CD14-positive monocyte (primary cell): Measurements from ENCODE around the gene CHRNG. TPM values are rescaled to one million over a fixed set of nuclear protein-coding genes. Genes with fewer than 3 reads are reported as not detected.

Experiments
- DNase-seq, 3 donors: peaks; one replicate each; pipeline ENCODE4 v3.0.0-alpha.2; 2011 to 2022
- H2AFZ ChIP-seq: 2 replicates; pipeline ENCODE4 v1.6.0; 2012; ENCODE audit warnings: mild to moderate bottlenecking, low read depth, low read length, inconsistent platforms; ENCODE audit not compliant: insufficient read depth, poor library complexity, severe bottlenecking
- H3K27ac ChIP-seq, 2 donors: 1 replicate in 1 of 2; 2 replicates in 1 of 2; pipeline ENCODE4 v1.5.1; 2012 to 2013; ENCODE audit warnings: low read length in 2 of 2, control low read depth in 1 of 2, inconsistent platforms in 1 of 2, low read depth in 1 of 2, mild to moderate bottlenecking in 1 of 2
- H3K27me3 ChIP-seq, 2 donors: one replicate each; pipeline versions ENCODE4 v1.6.0 to v1.6.1; 2011 to 2013; ENCODE audit warnings: low read length in 2 of 2; ENCODE audit not compliant: control insufficient read depth in 2 of 2, insufficient read depth in 2 of 2
- H3K36me3 ChIP-seq, 2 donors: replicated peaks in 1 of 2; 1 replicate in 1 of 2; 2 replicates in 1 of 2; pipeline versions ENCODE4 v1.5.1 to v1.6.1; 2012 to 2013; ENCODE audit warnings: low read length in 2 of 2, control low read depth in 1 of 2, inconsistent platforms in 1 of 2, mild to moderate bottlenecking in 1 of 2; ENCODE audit not compliant: insufficient read depth in 2 of 2, control insufficient read depth in 1 of 2
- H3K4me1 ChIP-seq, 2 donors: 1 replicate in 1 of 2; 2 replicates in 1 of 2; pipeline versions ENCODE4 v1.5.1 to v1.6.1; 2012 to 2013; ENCODE audit warnings: low read length in 2 of 2, control low read depth in 1 of 2, inconsistent platforms in 1 of 2, mild to moderate bottlenecking in 1 of 2, moderate library complexity in 1 of 2; ENCODE audit not compliant: insufficient read depth in 2 of 2, control insufficient read depth in 1 of 2
- H3K4me2 ChIP-seq: replicated peaks from 2 replicates; pipeline ENCODE3; 2012; ENCODE audit warnings: low read length, moderate library complexity, mild to moderate bottlenecking; ENCODE audit not compliant: poor library complexity, severe bottlenecking; ENCODE audit errors: extremely low read depth
- H3K4me3 ChIP-seq, 3 experiments: fragments of 200-600 bp in 1 of 3; sonication (generic) in 1 of 3; replicated peaks in 1 of 3; 1 replicate in 2 of 3; 2 replicates in 1 of 3; pipeline ENCODE4 v1.5.1; 2011 to 2013; ENCODE audit warnings: low read length in 3 of 3, mild to moderate bottlenecking in 3 of 3, control low read depth in 2 of 3, low read depth in 2 of 3, inconsistent platforms in 1 of 3, moderate library complexity in 1 of 3
- H3K79me2 ChIP-seq: 2 replicates; pipeline ENCODE4 v1.6.0; 2012; ENCODE audit warnings: mild to moderate bottlenecking, control low read depth, inconsistent platforms, low read length, moderate library complexity; ENCODE audit not compliant: insufficient read depth
- H3K9ac ChIP-seq: 2 replicates; pipeline ENCODE4 v1.6.0; 2017; ENCODE audit warnings: low read length, mild to moderate bottlenecking; ENCODE audit not compliant: insufficient read depth, poor library complexity, severe bottlenecking
- H3K9me3 ChIP-seq, 2 donors: replicated peaks in 1 of 2; 1 replicate in 1 of 2; 2 replicates in 1 of 2; pipeline versions ENCODE4 v1.5.1 to v1.6.1; 2012 to 2013; ENCODE audit warnings: low read length in 2 of 2, control low read depth in 1 of 2; ENCODE audit not compliant: control insufficient read depth in 1 of 2, insufficient read depth in 1 of 2
- H4K20me1 ChIP-seq: 2 replicates; pipeline ENCODE4 v1.6.0; 2012; ENCODE audit warnings: mild to moderate bottlenecking, low read length, control low read depth, moderate library complexity; ENCODE audit not compliant: insufficient read depth
- H3K27ac Mint-ChIP-seq, 7 donors: one replicate each; pipeline ENCODE4 v1.8.0; 2020; ENCODE audit warnings: mild to moderate bottlenecking in 7 of 7, mixed read lengths in 7 of 7, moderate library complexity in 6 of 7, inconsistent platforms in 2 of 7
- H3K27me3 Mint-ChIP-seq, 3 donors: one replicate each; pipeline ENCODE4 v1.8.0; 2021 to 2022; ENCODE audit warnings: low read depth in 3 of 3, mild to moderate bottlenecking in 3 of 3, mixed read lengths in 3 of 3, moderate library complexity in 3 of 3, inconsistent platforms in 1 of 3
- H3K36me3 Mint-ChIP-seq, 2 donors: one replicate each; pipeline ENCODE4 v1.8.0; 2020; ENCODE audit warnings: mixed read lengths in 2 of 2, inconsistent platforms in 1 of 2, mild to moderate bottlenecking in 1 of 2
- H3K4me1 Mint-ChIP-seq: one replicate; pipeline ENCODE4 v1.8.0; 2020; ENCODE audit warnings: mild to moderate bottlenecking, mixed read lengths
- H3K4me3 Mint-ChIP-seq, 2 donors: one replicate each; pipeline ENCODE4 v1.8.0; 2020; ENCODE audit warnings: mild to moderate bottlenecking in 2 of 2, mixed read lengths in 2 of 2, moderate library complexity in 1 of 2
- H3K9me3 Mint-ChIP-seq, 7 donors: one replicate each; pipeline ENCODE4 v1.8.0; 2020 to 2022; ENCODE audit warnings: mixed read lengths in 7 of 7, mild to moderate bottlenecking in 6 of 7, moderate library complexity in 6 of 7, inconsistent platforms in 2 of 7
- WGBS: methylation state at CpG from one replicate; pipeline ENCODE4 v1.1.5; 2013; ENCODE audit warnings: missing lambda C conversion rate; ENCODE audit not compliant: insufficient coverage; 5-methylcytosine and 5-hydroxymethylcytosine counted together
- intact Hi-C, 2 donors: fragments of 100-400 bp; cut with micrococcal nuclease; formaldehyde crosslinking; loops; one replicate each; pipeline versions ENCODE4 v1.15.0 to v1.15.1; 2023
- polyA plus RNA-seq, 3 donors: library from polyadenylated mRNA; depleted of rRNA in 1 of 3; unstranded in 2 of 3; stranded (reverse) in 1 of 3; fragments of 300-500 nt in 2 of 3; fragments of >200 nt in 1 of 3; fragmentation: Illumina TruSeq in 2 of 3; gene quantifications; 1 replicate in 2 of 3; 2 replicates in 1 of 3; pipeline ENCODE4 v1.2.3, GENCODE V29; 2012 to 2021
- TF ChIP-seq, protein P1 (sequence below): fragments of 200-600 bp; IDR thresholded peaks from one replicate; pipeline ENCODE4 v1.8.0; 2022; ENCODE audit warnings: antibody characterized with exemption, mild to moderate bottlenecking

The CHRNG gene
- polyA plus RNA-seq, 3 donors: not detected

DNA sequence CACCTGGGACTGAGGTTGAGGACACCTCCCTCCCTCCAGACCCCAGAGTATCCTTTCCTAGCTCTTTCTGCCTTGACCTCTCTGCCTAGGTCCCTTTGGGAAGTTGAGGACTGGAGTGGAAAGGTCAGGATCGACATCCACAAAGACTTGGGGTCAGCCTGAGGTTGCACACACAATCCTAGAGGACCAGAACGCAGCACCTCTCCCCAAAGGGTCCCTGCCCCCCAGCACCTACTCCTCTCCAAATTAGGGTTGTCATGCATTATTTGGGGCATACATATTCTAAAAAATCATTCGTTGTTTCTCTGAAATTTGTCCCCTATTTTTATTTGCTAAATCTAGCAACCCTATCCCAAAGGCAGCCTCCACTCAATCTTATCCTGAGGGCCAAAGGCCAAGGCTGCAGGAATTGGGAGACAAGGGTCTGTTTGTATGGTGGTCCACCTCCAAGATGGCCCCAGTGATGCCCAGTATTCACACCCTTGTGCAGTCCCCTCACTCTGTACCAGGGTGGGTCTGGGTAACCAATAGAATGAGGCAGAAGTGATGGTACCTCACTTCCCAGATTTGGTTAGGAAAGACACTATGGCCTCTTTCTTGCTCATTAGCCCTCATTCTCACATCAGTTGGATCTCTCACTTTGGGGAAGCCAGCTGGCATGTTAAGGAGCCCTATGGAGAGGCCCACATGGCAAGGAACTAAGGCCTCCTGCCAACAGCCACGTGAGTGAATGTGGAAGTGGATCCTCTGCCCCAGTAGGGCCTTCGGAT, 3.5 kb upstream of the CHRNG start:
- DNase-seq: no peak
- WGBS: no CpG with 5 or more reads among the region's 5 CpGs

DNA sequence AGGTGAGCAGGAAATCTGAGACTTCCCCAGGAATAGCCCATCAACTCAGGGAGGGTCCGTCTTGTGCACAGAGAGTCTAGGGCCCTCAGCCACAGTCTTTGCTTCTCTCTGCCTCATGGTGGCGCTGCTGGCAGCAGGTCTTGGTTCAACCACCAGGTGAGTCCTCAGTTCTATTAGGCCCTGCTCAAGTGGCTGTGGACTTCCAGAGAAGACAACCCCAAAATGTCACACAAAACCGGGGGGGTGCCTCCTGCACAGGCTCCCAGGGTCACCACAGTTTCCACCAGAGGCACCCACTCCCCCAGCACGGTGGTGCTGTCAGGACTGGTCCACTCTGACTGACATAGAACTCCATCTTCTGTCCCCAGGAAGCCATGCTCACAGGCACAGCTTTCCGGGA, 2.4 kb upstream of the CHRNG start:
- Histone ChIP-seq H3K27ac (no peak overlapping the region), H3K9ac (no peak overlapping the region), H3K36me3 (no peaks in the 10 kb centered on the region), H3K4me1 (peaks cover 31 to 42% of the 10 kb centered on the region in 2 donors), H2AFZ (no peak overlapping the region), H3K4me3 (no peak overlapping the region), H4K20me1 (no peaks in the 10 kb centered on the region), H3K79me2 (no peaks in the 10 kb centered on the region), H3K4me2 (no peak overlapping the region), H3K27me3 (no peaks in the 10 kb centered on the region), H3K9me3 (peaks cover 7% of the 10 kb centered on the region in 2 donors)
- Mint-ChIP-seq H3K27me3 (peaks cover 7 to 19% (median 9%) of the 10 kb centered on the region in 3 donors), H3K36me3 (no peaks in the 10 kb centered on the region), H3K4me1 (peaks cover 25% of the 10 kb centered on the region), H3K4me3 (peak overlapping the region in 1 of 2 donors; percentile 42), H3K27ac (no peak overlapping the region), H3K9me3 (peaks cover 7 to 11% (median 9%) of the 10 kb centered on the region in 7 donors)
- WGBS: 74% methylated on average over 4 of the region's 5 CpGs
- DNase-seq: no peak
- TF ChIP-seq, protein P1, sequence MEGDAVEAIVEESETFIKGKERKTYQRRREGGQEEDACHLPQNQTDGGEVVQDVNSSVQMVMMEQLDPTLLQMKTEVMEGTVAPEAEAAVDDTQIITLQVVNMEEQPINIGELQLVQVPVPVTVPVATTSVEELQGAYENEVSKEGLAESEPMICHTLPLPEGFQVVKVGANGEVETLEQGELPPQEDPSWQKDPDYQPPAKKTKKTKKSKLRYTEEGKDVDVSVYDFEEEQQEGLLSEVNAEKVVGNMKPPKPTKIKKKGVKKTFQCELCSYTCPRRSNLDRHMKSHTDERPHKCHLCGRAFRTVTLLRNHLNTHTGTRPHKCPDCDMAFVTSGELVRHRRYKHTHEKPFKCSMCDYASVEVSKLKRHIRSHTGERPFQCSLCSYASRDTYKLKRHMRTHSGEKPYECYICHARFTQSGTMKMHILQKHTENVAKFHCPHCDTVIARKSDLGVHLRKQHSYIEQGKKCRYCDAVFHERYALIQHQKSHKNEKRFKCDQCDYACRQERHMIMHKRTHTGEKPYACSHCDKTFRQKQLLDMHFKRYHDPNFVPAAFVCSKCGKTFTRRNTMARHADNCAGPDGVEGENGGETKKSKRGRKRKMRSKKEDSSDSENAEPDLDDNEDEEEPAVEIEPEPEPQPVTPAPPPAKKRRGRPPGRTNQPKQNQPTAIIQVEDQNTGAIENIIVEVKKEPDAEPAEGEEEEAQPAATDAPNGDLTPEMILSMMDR: peak; percentile 18
- intact Hi-C loops: no loop called here

More for the DNA sequence above, 3.5 kb upstream of the CHRNG start:
- H3K9me3 ChIP-seq: peaks cover 7% of the 10 kb centered on the region in 2 donors
- peaks cover 24 to 33% of the 10 kb centered on the region in 2 donors for H3K4me1 ChIP-seq
- peaks cover 7 to 11% (median 9%) of the 10 kb centered on the region in 7 donors for H3K9me3 Mint-ChIP-seq
- no peak overlapping the region for H2AFZ ChIP-seq
- no peaks in the 10 kb centered on the region for H3K79me2 ChIP-seq
- H3K4me1 Mint-ChIP-seq: peaks cover 18% of the 10 kb centered on the region
- no peaks in the 10 kb centered on the region for H4K20me1 ChIP-seq
- no peak overlapping the region for H3K27ac ChIP-seq
- intact Hi-C loops: no loop called here
- no peaks in the 10 kb centered on the region for H3K36me3 Mint-ChIP-seq
- no peaks in the 10 kb centered on the region for H3K27me3 ChIP-seq
- H3K36me3 ChIP-seq: no peaks in the 10 kb centered on the region
- H3K9ac ChIP-seq: no peak overlapping the region
- H3K4me3 Mint-ChIP-seq: no peak overlapping the region
- peak overlapping the region in 1 of 7 donors; percentile 42 for H3K27ac Mint-ChIP-seq
- no peak overlapping the region for H3K4me2 ChIP-seq
- TF ChIP-seq, protein P1: no peak
- H3K4me3 ChIP-seq: no peak overlapping the region
- H3K27me3 Mint-ChIP-seq: peaks cover 7 to 17% (median 9%) of the 10 kb centered on the region in 3 donors
